MM.1S (cell line): Measurements from ENCODE around the gene ITGB3.

Experiments
- DNase-seq: peaks from one replicate; pipeline ENCODE4 v3.0.0-alpha.2; 2015
- H2AFZ ChIP-seq: fragments of 300-600 bp; sonication (generic); 2 replicates; pipeline ENCODE4 v1.6.0; 2016; ENCODE audit warnings: antibody characterized with exemption, low read length
- H3F3A ChIP-seq: fragments of 300-600 bp; sonication (generic); 2 replicates; pipeline ENCODE4 v1.6.1; 2016; ENCODE audit warnings: mild to moderate bottlenecking, antibody characterized with exemption, low read length, moderate library complexity, mixed read lengths; ENCODE audit not compliant: insufficient read depth
- H3K27ac ChIP-seq: fragments of 300-600 bp; sonication (generic); 2 replicates; pipeline ENCODE4 v1.5.1; 2016; ENCODE audit warnings: mild to moderate bottlenecking, low read length
- H3K27me3 ChIP-seq: fragments of 300-600 bp; sonication (generic); replicated peaks from 2 replicates; pipeline ENCODE4 v1.6.0; 2016; ENCODE audit warnings: low read length; ENCODE audit not compliant: insufficient read depth
- H3K36me3 ChIP-seq: fragments of 300-600 bp; sonication (generic); replicated peaks from 2 replicates; pipeline ENCODE4 v1.6.1; 2016; ENCODE audit warnings: mild to moderate bottlenecking, low read length, mixed read lengths; ENCODE audit not compliant: insufficient read depth
- H3K4me1 ChIP-seq: fragments of 300-600 bp; sonication (generic); 2 replicates; pipeline ENCODE4 v1.6.1; 2016; ENCODE audit warnings: low read length, mixed read lengths
- H3K4me2 ChIP-seq: fragments of 300-600 bp; sonication (generic); 2 replicates; pipeline ENCODE4 v1.6.0; 2016; ENCODE audit warnings: low read depth, low read length
- H3K4me3 ChIP-seq: fragments of 300-600 bp; sonication (generic); 2 replicates; pipeline ENCODE4 v1.5.1; 2016; ENCODE audit warnings: low read length, mixed read lengths
- H3K79me2 ChIP-seq: fragments of 300-600 bp; sonication (generic); 2 replicates; pipeline ENCODE4 v1.6.1; 2016; ENCODE audit warnings: mixed run types, low read length, mixed read lengths
- H3K9ac ChIP-seq: fragments of 300-600 bp; sonication (generic); 2 replicates; pipeline ENCODE4 v1.6.1; 2016; ENCODE audit warnings: low read length, mixed read lengths
- H3K9me2 ChIP-seq: fragments of 300-600 bp; sonication (generic); replicated peaks from 2 replicates; pipeline ENCODE4 v1.6.1; 2016; ENCODE audit warnings: mild to moderate bottlenecking, low read length, mixed read lengths; ENCODE audit not compliant: insufficient read depth
- H3K9me3 ChIP-seq: fragments of 300-600 bp; sonication (generic); replicated peaks from 2 replicates; pipeline ENCODE4 v1.6.1; 2016; ENCODE audit warnings: mild to moderate bottlenecking, low read length, mixed read lengths; ENCODE audit not compliant: insufficient read depth
- H4K20me1 ChIP-seq: fragments of 300-600 bp; sonication (generic); 2 replicates; pipeline ENCODE4 v1.6.1; 2016; ENCODE audit warnings: mild to moderate bottlenecking, low read length, moderate library complexity, mixed read lengths; ENCODE audit not compliant: insufficient read depth
- EZH2 ChIP-seq: fragments of 300-600 bp; sonication (generic); optimal IDR thresholded peaks from 2 replicates; pipeline ENCODE3; 2017; ENCODE audit warnings: low read depth, mild to moderate bottlenecking, antibody characterized with exemption, low read length, mixed read lengths
- EZH2phosphoT487 ChIP-seq: fragments of 300-600 bp; sonication (generic); IDR thresholded peaks from 2 replicates; pipeline ENCODE4 v1.6.1; 2018; ENCODE audit warnings: antibody characterized with exemption, low read length
- TF ChIP-seq, protein P1 (sequence below): fragments of 300-600 bp; sonication (generic); IDR thresholded peaks from 2 replicates; pipeline ENCODE4 v1.5.1; 2016; ENCODE audit warnings: antibody characterized with exemption, low read length, mixed read lengths

The ITGB3 gene

DNA sequence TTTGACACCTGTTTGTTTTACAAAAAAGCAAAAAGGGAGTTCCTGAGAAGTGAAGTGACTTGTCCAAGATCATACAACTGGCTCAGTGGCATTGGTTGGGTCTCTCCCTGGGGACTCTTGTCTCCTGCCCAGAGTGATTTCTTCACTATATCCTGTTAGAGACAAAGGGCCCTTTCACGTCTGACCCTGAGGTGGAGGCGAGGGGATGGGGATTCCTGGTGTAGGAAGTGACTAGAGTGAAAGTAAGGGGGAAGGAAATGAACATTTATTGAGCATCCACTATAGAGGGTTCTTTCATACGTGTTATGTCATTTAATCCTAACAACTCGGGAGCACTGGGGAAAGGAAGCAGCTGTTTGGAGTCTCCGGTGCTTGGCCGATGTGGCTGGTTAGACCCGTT is 9.0 kb downstream of the ITGB3 start:
- H3K4me2 ChIP-seq, result no peak overlapping the region
- H3F3A ChIP-seq, result no peaks in the 10 kb centered on the region
- TF ChIP-seq, protein P1, sequence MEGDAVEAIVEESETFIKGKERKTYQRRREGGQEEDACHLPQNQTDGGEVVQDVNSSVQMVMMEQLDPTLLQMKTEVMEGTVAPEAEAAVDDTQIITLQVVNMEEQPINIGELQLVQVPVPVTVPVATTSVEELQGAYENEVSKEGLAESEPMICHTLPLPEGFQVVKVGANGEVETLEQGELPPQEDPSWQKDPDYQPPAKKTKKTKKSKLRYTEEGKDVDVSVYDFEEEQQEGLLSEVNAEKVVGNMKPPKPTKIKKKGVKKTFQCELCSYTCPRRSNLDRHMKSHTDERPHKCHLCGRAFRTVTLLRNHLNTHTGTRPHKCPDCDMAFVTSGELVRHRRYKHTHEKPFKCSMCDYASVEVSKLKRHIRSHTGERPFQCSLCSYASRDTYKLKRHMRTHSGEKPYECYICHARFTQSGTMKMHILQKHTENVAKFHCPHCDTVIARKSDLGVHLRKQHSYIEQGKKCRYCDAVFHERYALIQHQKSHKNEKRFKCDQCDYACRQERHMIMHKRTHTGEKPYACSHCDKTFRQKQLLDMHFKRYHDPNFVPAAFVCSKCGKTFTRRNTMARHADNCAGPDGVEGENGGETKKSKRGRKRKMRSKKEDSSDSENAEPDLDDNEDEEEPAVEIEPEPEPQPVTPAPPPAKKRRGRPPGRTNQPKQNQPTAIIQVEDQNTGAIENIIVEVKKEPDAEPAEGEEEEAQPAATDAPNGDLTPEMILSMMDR, result no peak
- no peak for TF ChIP-seq EZH2phosphoT487
- no peak for TF ChIP-seq EZH2
- no peak for DNase-seq
- no peaks in the 10 kb centered on the region for H3K36me3 ChIP-seq
- no peaks in the 10 kb centered on the region for H4K20me1 ChIP-seq
- H3K9me3 ChIP-seq, result no peaks in the 10 kb centered on the region
- H3K4me3 ChIP-seq, result no peak overlapping the region
- no peaks in the 10 kb centered on the region for H3K27me3 ChIP-seq
- H3K9me2 ChIP-seq, result no peaks in the 10 kb centered on the region
- H3K27ac ChIP-seq, result no peak overlapping the region
- no peaks in the 10 kb centered on the region for H3K4me1 ChIP-seq
- no peak overlapping the region for H3K9ac ChIP-seq
- H2AFZ ChIP-seq, result no peak overlapping the region
- no peaks in the 10 kb centered on the region for H3K79me2 ChIP-seq

DNA sequence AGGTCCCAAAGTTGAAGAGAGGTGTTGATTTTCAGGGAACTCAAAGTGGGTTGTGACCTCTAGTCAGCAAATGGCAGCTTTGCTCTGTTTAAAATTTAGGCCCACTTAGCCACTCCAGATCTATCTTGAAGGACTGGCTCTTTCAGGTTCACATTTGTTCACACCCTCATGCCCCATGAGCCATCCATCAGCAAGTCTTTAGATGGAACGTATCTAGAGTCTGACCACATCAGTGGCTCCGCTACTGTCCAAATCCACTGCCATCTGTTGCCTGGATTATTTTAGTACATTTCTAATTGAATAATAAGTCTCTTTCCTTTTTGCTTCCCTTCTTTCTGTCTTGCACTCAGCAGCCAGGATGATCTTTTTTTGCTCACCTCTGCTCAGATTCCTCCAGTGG is 10.5 kb downstream of the ITGB3 start:
- Histone ChIP-seq H3K4me3 (no peak overlapping the region), H2AFZ (no peak overlapping the region), H3K27ac (no peak overlapping the region), H3F3A (no peaks in the 10 kb centered on the region), H3K9me3 (no peaks in the 10 kb centered on the region), H3K79me2 (no peaks in the 10 kb centered on the region), H4K20me1 (no peaks in the 10 kb centered on the region), H3K27me3 (no peaks in the 10 kb centered on the region), H3K9ac (no peak overlapping the region), H3K4me1 (no peaks in the 10 kb centered on the region), H3K36me3 (no peaks in the 10 kb centered on the region), H3K9me2 (no peaks in the 10 kb centered on the region), H3K4me2 (no peak overlapping the region)
- DNase-seq, result no peak
- no peak for TF ChIP-seq EZH2
- TF ChIP-seq, protein P1, result no peak
- TF ChIP-seq EZH2phosphoT487, result no peak

DNA sequence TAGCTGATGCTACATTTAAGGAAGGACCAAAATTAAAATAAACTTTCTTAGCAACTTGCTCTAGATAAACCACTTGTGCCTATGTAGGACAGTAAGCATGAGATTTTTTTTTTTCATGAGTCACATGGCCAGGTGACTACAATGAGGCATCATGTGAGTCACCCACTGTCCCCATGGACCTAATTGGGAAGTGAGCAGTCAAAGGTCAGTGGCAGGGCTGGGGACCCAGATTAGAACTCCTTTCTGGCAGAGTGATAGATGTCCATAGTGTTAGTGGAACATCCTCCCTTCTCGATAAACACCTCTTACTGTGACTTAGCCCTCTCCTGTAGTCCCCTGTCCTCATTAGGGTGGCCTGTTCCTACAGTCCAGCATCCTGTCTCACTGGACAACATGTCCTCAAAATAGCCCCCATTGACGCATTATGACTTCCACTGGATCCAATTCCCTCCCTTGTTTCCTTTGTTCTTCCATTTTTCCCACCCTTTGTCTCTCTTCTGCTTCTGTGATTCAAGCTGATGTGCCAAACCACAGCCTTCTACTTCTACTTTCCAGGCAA is 12.4 kb downstream of the ITGB3 start:
- no peaks in the 10 kb centered on the region for H3K27me3 ChIP-seq

More for the DNA sequence above, 12.4 kb downstream of the ITGB3 start:
- no peaks in the 10 kb centered on the region for H3K4me1 ChIP-seq
- no peaks in the 10 kb centered on the region for H3K9me3 ChIP-seq
- no peak overlapping the region for H3K9ac ChIP-seq
- no peaks in the 10 kb centered on the region for H3K9me2 ChIP-seq
- no peaks in the 10 kb centered on the region for H3F3A ChIP-seq
- DNase-seq, result no peak
- no peak overlapping the region for H2AFZ ChIP-seq
- no peaks in the 10 kb centered on the region for H4K20me1 ChIP-seq
- H3K4me3 ChIP-seq, result no peak overlapping the region
- no peak overlapping the region for H3K4me2 ChIP-seq
- H3K36me3 ChIP-seq, result no peaks in the 10 kb centered on the region
- H3K79me2 ChIP-seq, result no peaks in the 10 kb centered on the region
- H3K27ac ChIP-seq, result no peak overlapping the region
- TF ChIP-seq, protein P1, result no peak
- TF ChIP-seq EZH2phosphoT487 (no peak), EZH2 (no peak)
